ENCODE results near the gene FFAR4.
"Not testable (repeated sequence)": the region's sequence is repeated elsewhere in the genome, so short reads cannot be mapped to it uniquely, and the experiment has no call there.

Gene FFAR4

GRCh38 chr10:93566435-93567276 is at the start of gene FFAR4:
TSS of gene FFAR4 (plus strand) at chr10:93566665. CDS start at chr10:93566721, 56 bp downstream.
- H3K27ac ChIP-seq = no peak within 1 kb of the TSS
- TF ChIP-seq CTCF (IDR thresholded peaks at IDR 0.05) (no peak), ZFX (IDR thresholded peaks at IDR 0.05; ENCODE audit: borderline replicate concordance) (no peak)

GRCh38 chr10:93518531-93518930 is 47.9 kb upstream of the FFAR4 start:
- TF ChIP-seq ZFX (IDR thresholded peaks at IDR 0.05; ENCODE audit: borderline replicate concordance) (no peak), CTCF (IDR thresholded peaks at IDR 0.05) (no peak)
- no peak overlapping the region for H3K27ac ChIP-seq

- no peak overlapping the region for H3K27ac ChIP-seq
- TF ChIP-seq ZFX (IDR thresholded peaks at IDR 0.05; ENCODE audit: borderline replicate concordance) (no peak), CTCF (IDR thresholded peaks at IDR 0.05) (no peak)
Measured at GRCh38 chr10:93535293-93535692, 31.2 kb upstream of the FFAR4 start.

- not testable (repeated sequence) for H3K27ac ChIP-seq
Measured at GRCh38 chr10:93540871-93541270, 25.6 kb upstream of the FFAR4 start.

GRCh38 chr10:93541402-93542357 is 24.8 kb upstream of the FFAR4 start:
- no peak overlapping the region for H3K27ac ChIP-seq
- TF ChIP-seq ZFX (IDR thresholded peaks at IDR 0.05; ENCODE audit: borderline replicate concordance) (no peak), CTCF (IDR thresholded peaks at IDR 0.05) (peak; percentile 92)

- TF ChIP-seq CTCF (IDR thresholded peaks at IDR 0.05) = peak; percentile 52
- no peak for TF ChIP-seq ZFX (IDR thresholded peaks at IDR 0.05; ENCODE audit: borderline replicate concordance)
- no peak overlapping the region for H3K27ac ChIP-seq
Measured at GRCh38 chr10:93542358-93542791, 24.1 kb upstream of the FFAR4 start.

- H3K27ac ChIP-seq = not testable (repeated sequence)
Measured at GRCh38 chr10:93546995-93547394, 19.5 kb upstream of the FFAR4 start.

GRCh38 chr10:93547522-93547921 is 18.9 kb upstream of the FFAR4 start:
- H3K27ac ChIP-seq = no peak overlapping the region
- TF ChIP-seq ZFX (IDR thresholded peaks at IDR 0.05; ENCODE audit: borderline replicate concordance) (no peak), CTCF (IDR thresholded peaks at IDR 0.05) (no peak)

Measured in 22Rv1 (cell line).